ENCODE data around the gene NASP. TPM values are rescaled to one million over a fixed set of nuclear protein-coding genes. Genes with fewer than 3 reads are reported as not detected.

The NASP gene
- total and polyA plus RNA-seq, 2 of the 13 experiments (the other 11 are each of a cell fraction or from before 2014, with no cell fraction given) = 132 to 256 TPM

DNA sequence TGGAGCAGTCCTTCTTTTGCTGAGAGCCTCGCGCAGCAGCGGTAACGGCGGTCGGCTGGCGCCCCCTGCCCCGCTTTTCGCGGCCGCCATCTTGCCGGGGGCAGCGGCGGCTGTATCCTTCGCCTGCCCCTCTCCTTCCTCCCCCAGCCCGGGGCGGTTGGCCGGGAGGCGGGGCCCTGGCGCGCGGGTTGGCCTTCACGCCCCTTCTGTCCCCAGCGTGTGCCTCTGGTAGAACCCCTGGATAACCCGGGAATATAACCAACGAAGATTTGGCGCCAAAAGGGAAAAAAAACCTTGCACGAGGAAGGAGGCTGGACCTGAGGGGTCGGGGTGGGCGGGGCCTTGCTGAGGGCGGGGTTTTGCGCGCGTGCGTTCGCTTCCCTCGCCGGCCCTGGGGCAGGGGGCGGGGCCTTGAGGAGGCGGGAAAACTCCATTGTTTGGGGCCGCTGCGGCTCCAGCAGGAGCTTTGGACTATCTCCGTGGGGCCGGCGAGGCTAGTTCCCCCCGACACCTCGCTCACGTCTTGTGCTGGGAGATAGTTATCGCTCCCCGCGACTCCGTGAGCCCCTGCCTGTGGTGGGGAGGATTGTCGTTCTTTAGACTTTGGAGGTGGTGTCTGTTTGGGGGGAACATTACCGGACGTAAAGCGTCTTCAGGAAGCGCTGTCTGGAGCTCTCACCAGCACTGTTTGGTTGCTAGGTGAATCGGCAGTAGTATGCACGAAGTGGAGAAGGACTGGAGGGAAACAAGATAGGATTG is 689 bp downstream of the NASP start (continued):
- TF ChIP-seq, protein P1, sequence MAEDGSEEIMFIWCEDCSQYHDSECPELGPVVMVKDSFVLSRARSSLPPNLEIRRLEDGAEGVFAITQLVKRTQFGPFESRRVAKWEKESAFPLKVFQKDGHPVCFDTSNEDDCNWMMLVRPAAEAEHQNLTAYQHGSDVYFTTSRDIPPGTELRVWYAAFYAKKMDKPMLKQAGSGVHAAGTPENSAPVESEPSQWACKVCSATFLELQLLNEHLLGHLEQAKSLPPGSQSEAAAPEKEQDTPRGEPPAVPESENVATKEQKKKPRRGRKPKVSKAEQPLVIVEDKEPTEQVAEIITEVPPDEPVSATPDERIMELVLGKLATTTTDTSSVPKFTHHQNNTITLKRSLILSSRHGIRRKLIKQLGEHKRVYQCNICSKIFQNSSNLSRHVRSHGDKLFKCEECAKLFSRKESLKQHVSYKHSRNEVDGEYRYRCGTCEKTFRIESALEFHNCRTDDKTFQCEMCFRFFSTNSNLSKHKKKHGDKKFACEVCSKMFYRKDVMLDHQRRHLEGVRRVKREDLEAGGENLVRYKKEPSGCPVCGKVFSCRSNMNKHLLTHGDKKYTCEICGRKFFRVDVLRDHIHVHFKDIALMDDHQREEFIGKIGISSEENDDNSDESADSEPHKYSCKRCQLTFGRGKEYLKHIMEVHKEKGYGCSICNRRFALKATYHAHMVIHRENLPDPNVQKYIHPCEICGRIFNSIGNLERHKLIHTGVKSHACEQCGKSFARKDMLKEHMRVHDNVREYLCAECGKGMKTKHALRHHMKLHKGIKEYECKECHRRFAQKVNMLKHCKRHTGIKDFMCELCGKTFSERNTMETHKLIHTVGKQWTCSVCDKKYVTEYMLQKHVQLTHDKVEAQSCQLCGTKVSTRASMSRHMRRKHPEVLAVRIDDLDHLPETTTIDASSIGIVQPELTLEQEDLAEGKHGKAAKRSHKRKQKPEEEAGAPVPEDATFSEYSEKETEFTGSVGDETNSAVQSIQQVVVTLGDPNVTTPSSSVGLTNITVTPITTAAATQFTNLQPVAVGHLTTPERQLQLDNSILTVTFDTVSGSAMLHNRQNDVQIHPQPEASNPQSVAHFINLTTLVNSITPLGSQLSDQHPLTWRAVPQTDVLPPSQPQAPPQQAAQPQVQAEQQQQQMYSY (CRISPR knock-in tag; IDR thresholded peaks at IDR 0.05) = peak; percentile 9; the same call in 1 of the 2 replicates
- TF ChIP-seq CEBPB (IDR thresholded peaks at IDR 0.05; ENCODE audit: borderline replicate concordance, low read depth, low read length) (no peak), DMAP1 (CRISPR knock-in tag; IDR thresholded peaks at IDR 0.05) (peak; percentile 63; the same call in 1 of the 2 replicates), SPEN (CRISPR knock-in tag; IDR thresholded peaks at IDR 0.05; ENCODE audit: low read depth) (no peak), MXD4 (CRISPR knock-in tag; IDR thresholded peaks at IDR 0.05) (peak; percentile 53; the same call in 1 of the 2 replicates), MYC (CRISPR knock-in tag; IDR thresholded peaks at IDR 0.05; ENCODE audit: borderline replicate concordance) (peak; percentile 71), ZC3H13 (CRISPR knock-in tag; IDR thresholded peaks at IDR 0.05) (0 out of 2 replicates have a peak, but pooled peaks have one; percentile 0), GLI4 (CRISPR knock-in tag; IDR thresholded peaks at IDR 0.05; ENCODE audit: borderline replicate concordance) (no peak), STAG1 (CRISPR knock-in tag; IDR thresholded peaks at IDR 0.05) (peak; percentile 49), SMYD3 (CRISPR knock-in tag; IDR thresholded peaks at IDR 0.05) (0 out of 2 replicates have a peak, but pooled peaks have one; percentile 54), ZZZ3 (CRISPR knock-in tag; IDR thresholded peaks at IDR 0.05; ENCODE audit: borderline replicate concordance) (no peak), HOXA7 (CRISPR knock-in tag; IDR thresholded peaks at IDR 0.05) (no peak), PBX3 (CRISPR knock-in tag; IDR thresholded peaks at IDR 0.05; ENCODE audit: borderline replicate concordance) (no peak), ZNF615 (CRISPR knock-in tag; IDR thresholded peaks at IDR 0.05; ENCODE audit: borderline replicate concordance) (no peak), ZMYM3 (CRISPR knock-in tag; IDR thresholded peaks at IDR 0.05) (no peak)
- TF ChIP-seq, protein P2, sequence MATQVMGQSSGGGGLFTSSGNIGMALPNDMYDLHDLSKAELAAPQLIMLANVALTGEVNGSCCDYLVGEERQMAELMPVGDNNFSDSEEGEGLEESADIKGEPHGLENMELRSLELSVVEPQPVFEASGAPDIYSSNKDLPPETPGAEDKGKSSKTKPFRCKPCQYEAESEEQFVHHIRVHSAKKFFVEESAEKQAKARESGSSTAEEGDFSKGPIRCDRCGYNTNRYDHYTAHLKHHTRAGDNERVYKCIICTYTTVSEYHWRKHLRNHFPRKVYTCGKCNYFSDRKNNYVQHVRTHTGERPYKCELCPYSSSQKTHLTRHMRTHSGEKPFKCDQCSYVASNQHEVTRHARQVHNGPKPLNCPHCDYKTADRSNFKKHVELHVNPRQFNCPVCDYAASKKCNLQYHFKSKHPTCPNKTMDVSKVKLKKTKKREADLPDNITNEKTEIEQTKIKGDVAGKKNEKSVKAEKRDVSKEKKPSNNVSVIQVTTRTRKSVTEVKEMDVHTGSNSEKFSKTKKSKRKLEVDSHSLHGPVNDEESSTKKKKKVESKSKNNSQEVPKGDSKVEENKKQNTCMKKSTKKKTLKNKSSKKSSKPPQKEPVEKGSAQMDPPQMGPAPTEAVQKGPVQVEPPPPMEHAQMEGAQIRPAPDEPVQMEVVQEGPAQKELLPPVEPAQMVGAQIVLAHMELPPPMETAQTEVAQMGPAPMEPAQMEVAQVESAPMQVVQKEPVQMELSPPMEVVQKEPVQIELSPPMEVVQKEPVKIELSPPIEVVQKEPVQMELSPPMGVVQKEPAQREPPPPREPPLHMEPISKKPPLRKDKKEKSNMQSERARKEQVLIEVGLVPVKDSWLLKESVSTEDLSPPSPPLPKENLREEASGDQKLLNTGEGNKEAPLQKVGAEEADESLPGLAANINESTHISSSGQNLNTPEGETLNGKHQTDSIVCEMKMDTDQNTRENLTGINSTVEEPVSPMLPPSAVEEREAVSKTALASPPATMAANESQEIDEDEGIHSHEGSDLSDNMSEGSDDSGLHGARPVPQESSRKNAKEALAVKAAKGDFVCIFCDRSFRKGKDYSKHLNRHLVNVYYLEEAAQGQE (IDR thresholded peaks at IDR 0.05; ENCODE audit: borderline replicate concordance in 1 of 2, low read depth in 1 of 2, low read length in 2 of 2) = no peak
- TF ChIP-seq, protein P3, sequence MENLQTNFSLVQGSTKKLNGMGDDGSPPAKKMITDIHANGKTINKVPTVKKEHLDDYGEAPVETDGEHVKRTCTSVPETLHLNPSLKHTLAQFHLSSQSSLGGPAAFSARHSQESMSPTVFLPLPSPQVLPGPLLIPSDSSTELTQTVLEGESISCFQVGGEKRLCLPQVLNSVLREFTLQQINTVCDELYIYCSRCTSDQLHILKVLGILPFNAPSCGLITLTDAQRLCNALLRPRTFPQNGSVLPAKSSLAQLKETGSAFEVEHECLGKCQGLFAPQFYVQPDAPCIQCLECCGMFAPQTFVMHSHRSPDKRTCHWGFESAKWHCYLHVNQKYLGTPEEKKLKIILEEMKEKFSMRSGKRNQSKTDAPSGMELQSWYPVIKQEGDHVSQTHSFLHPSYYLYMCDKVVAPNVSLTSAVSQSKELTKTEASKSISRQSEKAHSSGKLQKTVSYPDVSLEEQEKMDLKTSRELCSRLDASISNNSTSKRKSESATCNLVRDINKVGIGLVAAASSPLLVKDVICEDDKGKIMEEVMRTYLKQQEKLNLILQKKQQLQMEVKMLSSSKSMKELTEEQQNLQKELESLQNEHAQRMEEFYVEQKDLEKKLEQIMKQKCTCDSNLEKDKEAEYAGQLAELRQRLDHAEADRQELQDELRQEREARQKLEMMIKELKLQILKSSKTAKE (CRISPR knock-in tag; IDR thresholded peaks at IDR 0.05; ENCODE audit: borderline replicate concordance) = no peak

Measured in HepG2 (cell line).